GM19043 (cell line): Measurements from ENCODE around the gene DNAH10.

Experiments used
- ATAC-seq: cut with Tn5 transposase; IDR thresholded peaks from one replicate; pipeline ENCODE4 v1.9.1; 2021; ENCODE audit warnings: low read depth; ENCODE audit not compliant: unreplicated experiment

Gene DNAH10

GRCh38 chr12:123839826-123840225, 77.7 kb downstream of the DNAH10 start:
- no peak for ATAC-seq

- ATAC-seq, result no peak
Measured at GRCh38 chr12:123840765-123841425, 78.8 kb downstream of the DNAH10 start.

- ATAC-seq, result no peak
Measured at GRCh38 chr12:123843912-123844748, 82.0 kb downstream of the DNAH10 start.

- ATAC-seq, result no peak
Measured at GRCh38 chr12:123845881-123846280, 83.8 kb downstream of the DNAH10 start.

- ATAC-seq, result no peak
Measured at GRCh38 chr12:123846340-123846739, 84.2 kb downstream of the DNAH10 start.

- no peak for ATAC-seq
Measured at GRCh38 chr12:123847019-123847418, 84.9 kb downstream of the DNAH10 start.

GRCh38 chr12:123847876-123848275, 85.8 kb downstream of the DNAH10 start:
- no peak for ATAC-seq

- no peak for ATAC-seq
Measured at GRCh38 chr12:123849517-123849916, 87.4 kb downstream of the DNAH10 start.

GRCh38 chr12:123850246-123851134, 88.4 kb downstream of the DNAH10 start:
- no peak for ATAC-seq

GRCh38 chr12:123853396-123854070, 91.4 kb downstream of the DNAH10 start:
- ATAC-seq, result no peak

- ATAC-seq, result no peak
Measured at GRCh38 chr12:123854232-123854631, 92.1 kb downstream of the DNAH10 start.

GRCh38 chr12:123854918-123855317, 92.8 kb downstream of the DNAH10 start:
- no peak for ATAC-seq

GRCh38 chr12:123856681-123857080, 94.6 kb downstream of the DNAH10 start:
- ATAC-seq, result no peak

- ATAC-seq, result no peak
Measured at GRCh38 chr12:123858176-123858575, 96.1 kb downstream of the DNAH10 start.

- no peak for ATAC-seq
Measured at GRCh38 chr12:123859035-123859434, 96.9 kb downstream of the DNAH10 start.

- ATAC-seq, result no peak
Measured at GRCh38 chr12:123860377-123860776, 98.3 kb downstream of the DNAH10 start.

- ATAC-seq, result no peak
Measured at GRCh38 chr12:123861392-123861791, 99.3 kb downstream of the DNAH10 start.

GRCh38 chr12:123867141-123867540, 105.0 kb downstream of the DNAH10 start:
- no peak for ATAC-seq

GRCh38 chr12:123868791-123869190, 106.7 kb downstream of the DNAH10 start:
- no peak for ATAC-seq

GRCh38 chr12:123873793-123874192, 111.7 kb downstream of the DNAH10 start:
- no peak for ATAC-seq
